NCI-H2029 treated with DMSO at 0.1 percent for 48 hours (cell line): ENCODE data around the gene ARFIP1.
"Not testable (repeated sequence)": the region's sequence is repeated elsewhere in the genome, so short reads cannot be mapped to it uniquely, and the experiment has no call there.

Source experiments
- DNase-seq: peaks from one replicate; lab custom pipeline; 2025; lab: John Stamatoyannopoulos, UW

Gene ARFIP1

GRCh38 chr4:152785639-152786615 lies 6.2 kb downstream of the ARFIP1 start:
- no peak for DNase-seq

- no peak for DNase-seq
Observed at GRCh38 chr4:152786627-152787026, 6.9 kb downstream of the ARFIP1 start.

- no peak for DNase-seq
Observed at GRCh38 chr4:152795891-152796290, 16.1 kb downstream of the ARFIP1 start.

- no peak for DNase-seq
Observed at GRCh38 chr4:152803541-152803940, 23.8 kb downstream of the ARFIP1 start.

GRCh38 chr4:152805071-152805650 lies 25.4 kb downstream of the ARFIP1 start:
- no peak for DNase-seq

GRCh38 chr4:152805818-152806217 lies 26.1 kb downstream of the ARFIP1 start:
- no peak for DNase-seq

GRCh38 chr4:152806501-152807125 lies 26.9 kb downstream of the ARFIP1 start:
- no peak for DNase-seq

GRCh38 chr4:152807294-152807829 lies 27.6 kb downstream of the ARFIP1 start:
- DNase-seq: no peak

GRCh38 chr4:152808670-152809069 lies 28.9 kb downstream of the ARFIP1 start:
- no peak for DNase-seq

GRCh38 chr4:152810715-152811287 lies 31.0 kb downstream of the ARFIP1 start:
- no peak for DNase-seq

- no peak for DNase-seq
Observed at GRCh38 chr4:152815078-152815477, 35.3 kb downstream of the ARFIP1 start.

- DNase-seq: no peak
Observed at GRCh38 chr4:152817331-152817730, 37.6 kb downstream of the ARFIP1 start.

- DNase-seq: no peak
Observed at GRCh38 chr4:152819026-152819645, 39.4 kb downstream of the ARFIP1 start.

GRCh38 chr4:152820073-152820472 lies 40.3 kb downstream of the ARFIP1 start:
- no peak for DNase-seq

- DNase-seq: no peak
Observed at GRCh38 chr4:152822323-152822722, 42.6 kb downstream of the ARFIP1 start.

- no peak for DNase-seq
Observed at GRCh38 chr4:152824561-152824960, 44.8 kb downstream of the ARFIP1 start.

GRCh38 chr4:152825336-152825735 lies 45.6 kb downstream of the ARFIP1 start:
- no peak for DNase-seq

GRCh38 chr4:152828122-152828521 lies 48.4 kb downstream of the ARFIP1 start:
- no peak for DNase-seq

- DNase-seq: no peak
Observed at GRCh38 chr4:152831416-152831815, 51.7 kb downstream of the ARFIP1 start.

- DNase-seq: no peak
Observed at GRCh38 chr4:152836936-152837335, 57.2 kb downstream of the ARFIP1 start.

GRCh38 chr4:152839729-152840128 lies 60.0 kb downstream of the ARFIP1 start:
- DNase-seq: not testable (repeated sequence)
